CD4-positive, alpha-beta T cell treated with Interleukin-1 beta for 1 hour (primary cell): ENCODE data around the gene CERS2.
A peak's percentile ranks its signal among the peaks of the same experiment; 100 is the strongest.

Experiments used
- DNase-seq, 2 donors: peaks; one replicate each; pipeline ENCODE4 v3.0.0-alpha.2; 2020 to 2022

Gene CERS2

GRCh38 chr1:150974580-150975478, at the start of gene CERS2:
CERS2 (minus strand) TSS chr1:150974835; CDS start chr1:150969090, 5,745 bp downstream.
- DNase-seq, result peak; percentile 81 to 83

- no peak for DNase-seq
Observed at GRCh38 chr1:151013518-151013917, 38.9 kb upstream of the CERS2 start.

- DNase-seq, result no peak
Observed at GRCh38 chr1:151012684-151013471, 38.2 kb upstream of the CERS2 start.

GRCh38 chr1:151011154-151011850, 36.7 kb upstream of the CERS2 start:
- no peak for DNase-seq

- no peak for DNase-seq
Observed at GRCh38 chr1:151010346-151010726, 35.7 kb upstream of the CERS2 start.

GRCh38 chr1:151009674-151010345, 35.2 kb upstream of the CERS2 start:
- DNase-seq, result no peak

GRCh38 chr1:151009206-151009587, 34.6 kb upstream of the CERS2 start:
- DNase-seq, result no peak

- peak; percentile 98 for DNase-seq
Observed at GRCh38 chr1:151008244-151009205, 33.9 kb upstream of the CERS2 start, which contains the start of gene PRUNE1. PRUNE1 (plus strand) TSS chr1:151008449; CDS start chr1:151008633, 184 bp downstream.

GRCh38 chr1:151007853-151008243, 33.2 kb upstream of the CERS2 start:
- no peak for DNase-seq

GRCh38 chr1:151006327-151007052, 31.9 kb upstream of the CERS2 start, which contains the start of gene MINDY1:
MINDY1 (minus strand) TSS chr1:151006902; CDS start chr1:151002617, 4,285 bp downstream.
- peak; percentile 47 to 59 for DNase-seq

- no peak for DNase-seq
Observed at GRCh38 chr1:151005729-151006319, 31.2 kb upstream of the CERS2 start.

- DNase-seq, result peak in 1 of 2 donors; percentile 32
Observed at GRCh38 chr1:151003180-151003579, 28.5 kb upstream of the CERS2 start.

GRCh38 chr1:151002611-151003010, 28.0 kb upstream of the CERS2 start:
- no peak for DNase-seq

GRCh38 chr1:151002051-151002450, 27.4 kb upstream of the CERS2 start:
- DNase-seq, result no peak

GRCh38 chr1:151001602-151002001, 27.0 kb upstream of the CERS2 start:
- DNase-seq, result no peak

GRCh38 chr1:151000408-151000807, 25.8 kb upstream of the CERS2 start:
- no peak for DNase-seq

GRCh38 chr1:150999926-151000325, 25.3 kb upstream of the CERS2 start:
- no peak for DNase-seq

- no peak for DNase-seq
Observed at GRCh38 chr1:150999051-150999674, 24.5 kb upstream of the CERS2 start.

GRCh38 chr1:150997949-150998348, 23.3 kb upstream of the CERS2 start:
- no peak for DNase-seq
